WTC11 (cell line): ENCODE measurements around the gene PAFAH1B2. TPM values are rescaled to one million over a fixed set of nuclear protein-coding genes. Genes with fewer than 3 reads are reported as not detected.

Source experiments
- ARID4B ChIP-seq: sonication (generic); formaldehyde crosslinking; IDR thresholded peaks from 2 replicates; pipeline ENCODE4 v1.8.0; 2023; ENCODE audit warnings: missing genetic modification reagents, mild to moderate bottlenecking, borderline replicate concordance
- ATF2 ChIP-seq: sonication (generic); formaldehyde crosslinking; IDR thresholded peaks from 2 replicates; pipeline ENCODE4 v1.8.1; 2022; ENCODE audit warnings: low read depth, missing genetic modification reagents, borderline replicate concordance
- ATF3 ChIP-seq: sonication (generic); formaldehyde crosslinking; conservative IDR thresholded peaks from 2 replicates; pipeline ENCODE4 v1.8.1; 2022; ENCODE audit warnings: mild to moderate bottlenecking, missing genetic modification reagents
- CDX4 ChIP-seq: fragments of 250-450 bp; sonication (Bioruptor Pico); IDR thresholded peaks from 2 replicates; pipeline ENCODE4 v1.9.0; 2021; ENCODE audit warnings: moderate library complexity, mild to moderate bottlenecking, inconsistent platforms, borderline replicate concordance
- ELF4 ChIP-seq: sonication (generic); formaldehyde crosslinking; IDR thresholded peaks from 2 replicates; pipeline ENCODE4 v1.8.1; 2022; ENCODE audit warnings: low read depth, mild to moderate bottlenecking, moderate library complexity, missing genetic modification reagents
- EMX1 ChIP-seq: fragments of 250-450 bp; sonication (Bioruptor Pico); IDR thresholded peaks from 2 replicates; pipeline ENCODE4 v1.8.0; 2021; ENCODE audit warnings: mild to moderate bottlenecking
- FOXP1 ChIP-seq: sonication (generic); formaldehyde crosslinking; IDR thresholded peaks from 2 replicates; pipeline ENCODE4 v1.8.0; 2022; ENCODE audit warnings: missing genetic modification reagents, mild to moderate bottlenecking, moderate library complexity, borderline replicate concordance
- IRF1 ChIP-seq: sonication (generic); formaldehyde crosslinking; IDR thresholded peaks from 2 replicates; pipeline ENCODE4 v1.8.0; 2023; ENCODE audit warnings: missing genetic modification reagents
- IRF2 ChIP-seq: sonication (generic); formaldehyde crosslinking; IDR thresholded peaks from 2 replicates; pipeline ENCODE4 v1.8.0; 2022; ENCODE audit warnings: low read depth, missing genetic modification reagents, borderline replicate concordance
- JUN ChIP-seq: sonication (generic); formaldehyde crosslinking; IDR thresholded peaks from 2 replicates; pipeline ENCODE4 v1.8.0; 2023; ENCODE audit warnings: mild to moderate bottlenecking, missing genetic modification reagents
- MLX ChIP-seq: sonication (generic); formaldehyde crosslinking; IDR thresholded peaks from 2 replicates; pipeline ENCODE4 v1.8.1; 2023; ENCODE audit warnings: mild to moderate bottlenecking, missing genetic modification reagents, moderate library complexity
- MYBL2 ChIP-seq: sonication (generic); formaldehyde crosslinking; IDR thresholded peaks from 2 replicates; pipeline ENCODE4 v1.8.1; 2023; ENCODE audit warnings: mild to moderate bottlenecking, moderate library complexity, missing genetic modification reagents
- NFE2L1 ChIP-seq: sonication (generic); formaldehyde crosslinking; IDR thresholded peaks from 2 replicates; pipeline ENCODE4 v1.8.1; 2023; ENCODE audit warnings: missing genetic modification reagents
- NFYB ChIP-seq: sonication (generic); formaldehyde crosslinking; conservative IDR thresholded peaks from 2 replicates; pipeline ENCODE4 v1.8.0; 2022; ENCODE audit warnings: low read depth, missing genetic modification reagents
- PRDM15 ChIP-seq: sonication (generic); formaldehyde crosslinking; IDR thresholded peaks from 2 replicates; pipeline ENCODE4 v1.8.0; 2022; ENCODE audit warnings: missing genetic modification reagents
- SP1 ChIP-seq: sonication (generic); formaldehyde crosslinking; conservative IDR thresholded peaks from 2 replicates; pipeline ENCODE4 v1.8.1; 2022; ENCODE audit warnings: missing genetic modification reagents
- USF1 ChIP-seq: sonication (generic); formaldehyde crosslinking; IDR thresholded peaks from 2 replicates; pipeline ENCODE4 v1.8.0; 2022; ENCODE audit warnings: mild to moderate bottlenecking, missing genetic modification reagents
- ZNF232 ChIP-seq: sonication (generic); formaldehyde crosslinking; IDR thresholded peaks from 2 replicates; pipeline ENCODE4 v1.8.0; 2022; ENCODE audit warnings: mild to moderate bottlenecking, missing genetic modification reagents
- ZNF263 ChIP-seq: sonication (generic); formaldehyde crosslinking; IDR thresholded peaks from 2 replicates; pipeline ENCODE4 v1.8.1; 2022; ENCODE audit warnings: low read depth, mild to moderate bottlenecking, moderate library complexity, missing genetic modification reagents
- ZNF281 ChIP-seq: sonication (generic); formaldehyde crosslinking; IDR thresholded peaks from 2 replicates; pipeline ENCODE4 v1.8.0; 2023; ENCODE audit warnings: mild to moderate bottlenecking, missing genetic modification reagents
- ZNF317 ChIP-seq: sonication (generic); formaldehyde crosslinking; IDR thresholded peaks from 2 replicates; pipeline ENCODE4 v1.8.1; 2023; ENCODE audit warnings: low read depth, mild to moderate bottlenecking, moderate library complexity, missing genetic modification reagents, borderline replicate concordance
- ZNF396 ChIP-seq: fragments of 250-450 bp; sonication (Bioruptor Pico); IDR thresholded peaks from 2 replicates; pipeline ENCODE4 v1.8.0; 2021; ENCODE audit warnings: mild to moderate bottlenecking, moderate library complexity, borderline replicate concordance
- total RNA-seq: library from RNA; stranded (reverse); gene quantifications from 3 replicates; pipeline ENCODE4 v1.2.3, GENCODE V29; 2021

PAFAH1B2 gene
- total RNA-seq, 1 experiment from 2014 or later: 138 TPM

- TF ChIP-seq ZNF396 (CRISPR knock-in tag) (no peak), SP1 (CRISPR knock-in tag) (peak; percentile 51), NFYB (CRISPR knock-in tag) (no peak), MYBL2 (CRISPR knock-in tag) (no peak), ZNF263 (no peak), ZNF317 (no peak), NFE2L1 (CRISPR knock-in tag) (no peak), MLX (CRISPR knock-in tag) (no peak), ATF3 (CRISPR knock-in tag) (no peak), USF1 (CRISPR knock-in tag) (no peak), ARID4B (CRISPR knock-in tag) (no peak), ZNF232 (CRISPR knock-in tag) (no peak), ZNF281 (no peak), PRDM15 (no peak; the same call in 1 of the 2 replicates), IRF2 (CRISPR knock-in tag) (no peak), FOXP1 (CRISPR knock-in tag) (no peak), ATF2 (no peak), JUN (CRISPR knock-in tag) (no peak), CDX4 (no peak), EMX1 (CRISPR knock-in tag) (peak; percentile 56; the same call in 1 of the 2 replicates), IRF1 (no peak), ELF4 (no peak)
Measured at GRCh38 chr11:117178210-117179034, 34.3 kb downstream of the PAFAH1B2 start, which contains the start of gene SIDT2 (continued).
